ENCODE data around the gene CALM1. TPM values are rescaled to one million over a fixed set of nuclear protein-coding genes. Genes with fewer than 3 reads are reported as not detected.

CALM1 gene
- total and polyA plus RNA-seq, 3 donors from 2014 or later = 379 to 526 (median 428) TPM

GRCh38 chr14:90362558-90362896 lies 34.3 kb upstream of the CALM1 start:
- no peaks in the 10 kb centered on the region for H3K27me3 ChIP-seq
- H3K27ac ChIP-seq = no peak overlapping the region
- no peaks in the 10 kb centered on the region for H3K36me3 ChIP-seq (ENCODE audit: low read depth, missing control alignments)
- WGBS, 2 donors = 87% methylated on average over 4 of the region's 4 CpGs
- DNase-seq = no peak
- TF ChIP-seq POLR2A (IDR thresholded peaks at IDR 0.05) = no peak
- TF ChIP-seq, protein P1, sequence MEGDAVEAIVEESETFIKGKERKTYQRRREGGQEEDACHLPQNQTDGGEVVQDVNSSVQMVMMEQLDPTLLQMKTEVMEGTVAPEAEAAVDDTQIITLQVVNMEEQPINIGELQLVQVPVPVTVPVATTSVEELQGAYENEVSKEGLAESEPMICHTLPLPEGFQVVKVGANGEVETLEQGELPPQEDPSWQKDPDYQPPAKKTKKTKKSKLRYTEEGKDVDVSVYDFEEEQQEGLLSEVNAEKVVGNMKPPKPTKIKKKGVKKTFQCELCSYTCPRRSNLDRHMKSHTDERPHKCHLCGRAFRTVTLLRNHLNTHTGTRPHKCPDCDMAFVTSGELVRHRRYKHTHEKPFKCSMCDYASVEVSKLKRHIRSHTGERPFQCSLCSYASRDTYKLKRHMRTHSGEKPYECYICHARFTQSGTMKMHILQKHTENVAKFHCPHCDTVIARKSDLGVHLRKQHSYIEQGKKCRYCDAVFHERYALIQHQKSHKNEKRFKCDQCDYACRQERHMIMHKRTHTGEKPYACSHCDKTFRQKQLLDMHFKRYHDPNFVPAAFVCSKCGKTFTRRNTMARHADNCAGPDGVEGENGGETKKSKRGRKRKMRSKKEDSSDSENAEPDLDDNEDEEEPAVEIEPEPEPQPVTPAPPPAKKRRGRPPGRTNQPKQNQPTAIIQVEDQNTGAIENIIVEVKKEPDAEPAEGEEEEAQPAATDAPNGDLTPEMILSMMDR (IDR thresholded peaks at IDR 0.05) = no peak
- intact Hi-C loops (cut with DNase I; ENCODE audit: low total_unique reads) = no loop called here
- no peaks in the 10 kb centered on the region for H3K9me3 ChIP-seq
- H3K4me1 ChIP-seq = no peaks in the 10 kb centered on the region
- H3K4me3 ChIP-seq = no peak overlapping the region

DNA sequence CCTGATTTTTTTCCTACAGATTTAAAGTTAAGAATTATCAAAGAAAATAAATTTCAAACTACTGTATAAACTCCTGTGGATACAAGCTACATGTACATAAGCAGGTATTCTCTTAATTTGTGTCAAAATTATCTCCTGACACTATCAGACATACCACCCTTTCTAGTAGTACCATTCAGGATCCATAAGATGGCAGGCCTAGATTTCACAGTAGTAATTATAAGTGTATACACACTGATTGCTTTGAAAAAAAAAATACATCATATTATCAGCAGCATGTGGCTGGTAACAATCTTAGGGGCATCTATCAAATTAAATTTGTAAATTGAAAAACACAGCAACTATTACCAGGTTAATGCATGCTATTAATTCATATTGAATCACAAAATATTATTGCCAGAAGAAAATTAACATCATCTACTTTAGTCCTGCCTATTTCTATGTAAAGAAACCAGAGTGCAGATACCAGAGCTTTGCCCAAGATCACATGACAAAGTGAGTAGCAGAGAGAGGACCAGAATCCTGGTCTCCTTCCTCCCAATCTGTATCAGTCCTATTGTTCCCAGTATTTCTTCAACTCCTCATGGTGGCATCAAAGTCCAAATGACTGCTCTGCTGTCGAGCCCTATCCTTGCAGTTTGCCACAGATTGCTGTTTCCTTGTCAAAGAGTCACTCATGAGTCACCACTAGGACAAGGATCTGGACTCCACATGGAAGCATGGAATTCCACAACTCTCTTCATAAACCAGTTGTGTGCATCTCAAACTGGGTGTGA lies 27.7 kb upstream of the CALM1 start:
- no peak overlapping the region for H3K4me3 ChIP-seq
- intact Hi-C loops (cut with DNase I; ENCODE audit: low total_unique reads) = no loop called here
- H3K4me1 ChIP-seq = no peaks in the 10 kb centered on the region
- TF ChIP-seq, protein P1 (IDR thresholded peaks at IDR 0.05) = no peak
- no peak for TF ChIP-seq POLR2A (IDR thresholded peaks at IDR 0.05)
- no peak for DNase-seq
- H3K9me3 ChIP-seq = no peaks in the 10 kb centered on the region
- no peak overlapping the region for H3K27ac ChIP-seq
- H3K27me3 ChIP-seq = no peaks in the 10 kb centered on the region
- H3K36me3 ChIP-seq (ENCODE audit: low read depth, missing control alignments) = no peaks in the 10 kb centered on the region
- 64 to 79% methylated on average over 1 of the region's 1 CpG for WGBS, 2 donors

DNA sequence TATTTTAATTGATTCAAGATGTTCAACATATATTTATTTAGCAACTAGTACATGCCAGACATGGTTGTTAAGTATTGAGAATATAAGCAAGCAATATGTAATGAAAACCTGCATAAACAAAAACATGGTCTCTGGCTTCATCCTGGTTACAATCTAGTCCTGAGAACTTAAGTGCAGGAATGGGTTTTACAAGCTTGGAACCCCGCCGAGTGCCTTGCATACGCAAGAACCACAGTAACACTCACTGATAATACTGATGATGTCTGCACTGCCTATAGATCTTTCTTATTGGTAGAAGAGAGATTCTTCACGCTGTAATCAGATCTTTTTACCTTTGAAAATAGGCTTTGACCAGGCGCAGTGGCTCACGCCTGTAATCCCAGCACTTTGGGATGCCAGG lies 22.9 kb upstream of the CALM1 start:
- Histone ChIP-seq H3K27me3 (no peaks in the 10 kb centered on the region), H3K4me1 (no peaks in the 10 kb centered on the region), H3K9me3 (no peaks in the 10 kb centered on the region), H3K4me3 (no peak overlapping the region), H3K36me3 (ENCODE audit: low read depth, missing control alignments) (no peaks in the 10 kb centered on the region), H3K27ac (no peak overlapping the region)
- no peak for DNase-seq
- TF ChIP-seq POLR2A (IDR thresholded peaks at IDR 0.05) = no peak
- TF ChIP-seq, protein P1 (IDR thresholded peaks at IDR 0.05) = no peak
- 73 to 90% methylated on average over 6 of the region's 6 CpGs for WGBS, 2 donors
- intact Hi-C loops (cut with DNase I; ENCODE audit: low total_unique reads) = no loop called here

- Histone ChIP-seq H3K36me3 (ENCODE audit: low read depth, missing control alignments) (no peaks in the 10 kb centered on the region), H3K4me1 (peaks cover 2% of the 10 kb centered on the region), H3K27me3 (no peaks in the 10 kb centered on the region), H3K9me3 (no peaks in the 10 kb centered on the region), H3K27ac (no peak overlapping the region), H3K4me3 (no peak overlapping the region)
- DNase-seq = no peak
- WGBS, 2 donors = 96 to 97% methylated on average over 4 of the region's 4 CpGs
- intact Hi-C loops (cut with DNase I; ENCODE audit: low total_unique reads) = no loop called here
- no peak for TF ChIP-seq POLR2A (IDR thresholded peaks at IDR 0.05)
- TF ChIP-seq, protein P1 (IDR thresholded peaks at IDR 0.05) = no peak
Observed at GRCh38 chr14:90374813-90375212, 22.0 kb upstream of the CALM1 start.

DNA sequence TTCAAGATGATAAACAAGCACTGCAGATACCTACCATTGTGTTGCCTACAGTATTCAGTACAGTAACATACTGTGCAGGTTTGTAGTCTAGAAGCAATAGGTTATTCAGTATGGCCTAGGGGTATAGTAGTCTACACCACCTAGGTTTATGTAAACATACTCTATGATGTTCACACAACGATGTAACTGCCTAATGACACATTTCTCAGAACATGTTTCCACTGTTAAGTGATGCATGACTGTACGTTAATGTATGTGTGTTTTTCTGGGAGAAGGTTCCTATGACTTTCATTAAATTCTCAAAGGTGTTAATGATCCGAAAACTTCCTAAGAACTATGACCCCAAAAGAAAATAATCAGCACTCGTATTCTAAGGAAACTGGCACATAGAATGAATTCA lies 20.9 kb upstream of the CALM1 start:
- WGBS, 2 donors = 89 to 92% methylated on average over 4 of the region's 4 CpGs
- peaks cover 8% of the 10 kb centered on the region for H3K4me1 ChIP-seq
- no peak overlapping the region for H3K4me3 ChIP-seq
- intact Hi-C loops (cut with DNase I; ENCODE audit: low total_unique reads) = no loop called here
- no peak for DNase-seq
- H3K9me3 ChIP-seq = no peaks in the 10 kb centered on the region
- H3K27me3 ChIP-seq = no peaks in the 10 kb centered on the region
- TF ChIP-seq, protein P1 (IDR thresholded peaks at IDR 0.05) = no peak
- no peak for TF ChIP-seq POLR2A (IDR thresholded peaks at IDR 0.05)
- no peaks in the 10 kb centered on the region for H3K36me3 ChIP-seq (ENCODE audit: low read depth, missing control alignments)
- no peak overlapping the region for H3K27ac ChIP-seq

All from testis (tissue), 3 donors.